Testis (tissue), 2 donors: ENCODE results near the gene RBKS.

ENCODE experiments used
- POLR2A ChIP-seq: fragments of 450-650 bp; IDR thresholded peaks from one replicate; pipeline ENCODE4 v1.6.1; 2017; ENCODE audit warnings: antibody characterized with exemption, mild to moderate bottlenecking, moderate library complexity
- TF ChIP-seq, protein P1 (sequence below), 3 experiments: fragments of 450-650 bp in 2 of 3; fragments of 200-600 bp in 1 of 3; sonication (generic) in 1 of 3; IDR thresholded peaks; one replicate each; pipeline ENCODE4 v1.5.1; 2016 to 2019; ENCODE audit warnings: antibody characterized with exemption in 3 of 3, mild to moderate bottlenecking in 2 of 3, moderate library complexity in 1 of 3

DNA sequence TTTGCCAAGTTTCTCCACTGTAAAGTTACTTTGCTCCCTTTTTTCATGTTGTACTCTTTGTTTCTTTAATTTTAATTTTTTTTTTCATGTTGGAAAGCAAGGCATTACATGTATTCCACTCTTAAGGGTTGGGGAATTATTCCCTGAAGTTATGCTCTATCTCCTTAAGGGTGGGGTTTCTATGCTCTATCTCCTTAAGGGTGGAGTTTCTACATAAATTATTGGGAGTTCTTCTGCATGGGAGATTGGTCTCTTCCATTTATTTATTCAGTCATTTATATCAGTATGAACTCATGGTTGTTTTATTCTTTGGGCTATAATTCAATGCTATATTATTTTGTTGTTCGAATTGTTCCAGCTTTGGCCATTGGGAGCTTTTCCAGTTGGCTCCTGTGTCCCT is 107.5 kb downstream of the RBKS start:
- TF ChIP-seq POLR2A = no peak
- TF ChIP-seq, protein P1, sequence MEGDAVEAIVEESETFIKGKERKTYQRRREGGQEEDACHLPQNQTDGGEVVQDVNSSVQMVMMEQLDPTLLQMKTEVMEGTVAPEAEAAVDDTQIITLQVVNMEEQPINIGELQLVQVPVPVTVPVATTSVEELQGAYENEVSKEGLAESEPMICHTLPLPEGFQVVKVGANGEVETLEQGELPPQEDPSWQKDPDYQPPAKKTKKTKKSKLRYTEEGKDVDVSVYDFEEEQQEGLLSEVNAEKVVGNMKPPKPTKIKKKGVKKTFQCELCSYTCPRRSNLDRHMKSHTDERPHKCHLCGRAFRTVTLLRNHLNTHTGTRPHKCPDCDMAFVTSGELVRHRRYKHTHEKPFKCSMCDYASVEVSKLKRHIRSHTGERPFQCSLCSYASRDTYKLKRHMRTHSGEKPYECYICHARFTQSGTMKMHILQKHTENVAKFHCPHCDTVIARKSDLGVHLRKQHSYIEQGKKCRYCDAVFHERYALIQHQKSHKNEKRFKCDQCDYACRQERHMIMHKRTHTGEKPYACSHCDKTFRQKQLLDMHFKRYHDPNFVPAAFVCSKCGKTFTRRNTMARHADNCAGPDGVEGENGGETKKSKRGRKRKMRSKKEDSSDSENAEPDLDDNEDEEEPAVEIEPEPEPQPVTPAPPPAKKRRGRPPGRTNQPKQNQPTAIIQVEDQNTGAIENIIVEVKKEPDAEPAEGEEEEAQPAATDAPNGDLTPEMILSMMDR (IDR thresholded peaks at IDR 0.05) = no peak
